Lower leg skin (tissue), 4 donors: ENCODE data around the gene AGPS. TPM values are rescaled to one million over a fixed set of nuclear protein-coding genes. Genes with fewer than 3 reads are reported as not detected.

Experiments
- DNase-seq, 2 donors: peaks; one replicate each; pipeline ENCODE4 v3.0.0-alpha.2; 2019; ENCODE audit warnings: low spot score in 2 of 2
- H3K4me3 ChIP-seq: fragments of 200-600 bp; sonication (generic); 2 replicates; pipeline ENCODE4 v1.5.1; 2017; ENCODE audit warnings: mild to moderate bottlenecking, low read depth; ENCODE audit not compliant: poor library complexity, severe bottlenecking
- CTCF ChIP-seq, 3 donors: fragments of 450-650 bp; IDR thresholded peaks; one replicate each; pipeline ENCODE4 v1.5.1; 2016; ENCODE audit warnings: antibody characterized with exemption in 3 of 3, mild to moderate bottlenecking in 3 of 3, moderate library complexity in 2 of 3
- POLR2A ChIP-seq, 2 donors: fragments of 450-650 bp; IDR thresholded peaks; one replicate each; pipeline ENCODE4 v1.6.1; 2016 to 2017; ENCODE audit warnings: antibody characterized with exemption in 2 of 2, mild to moderate bottlenecking in 1 of 2, moderate library complexity in 1 of 2
- WGBS, 2 donors: methylation state at CpG; one replicate each; pipeline ENCODE4 v1.1.5; 2018; 5-methylcytosine and 5-hydroxymethylcytosine counted together
- intact Hi-C: fragments of 100-400 bp; cut with DNase I; formaldehyde crosslinking; loops from one replicate; pipeline ENCODE4 v1.15.0; 2023; ENCODE audit warnings: low total_unique reads
- total RNA-seq, 4 donors: library from RNA; depleted of rRNA; stranded (reverse); fragments of >200 nt; gene quantifications; one replicate each; pipeline ENCODE4 v1.1.0, GENCODE V29; 2016

The AGPS gene
- total RNA-seq, 4 donors from 2014 or later, result 14.1 to 29.8 (median 21.0) TPM

- DNase-seq, result no peak
- TF ChIP-seq POLR2A (IDR thresholded peaks at IDR 0.05) (no peak), CTCF (IDR thresholded peaks at IDR 0.05) (no peak)
- WGBS, 2 donors, result 71 to 76% methylated on average over 3 of the region's 3 CpGs
- intact Hi-C loops, result no loop called here
- H3K4me3 ChIP-seq, result no peak overlapping the region
Observed at GRCh38 chr2:177579486-177580036, 187.0 kb downstream of the AGPS start.

DNA sequence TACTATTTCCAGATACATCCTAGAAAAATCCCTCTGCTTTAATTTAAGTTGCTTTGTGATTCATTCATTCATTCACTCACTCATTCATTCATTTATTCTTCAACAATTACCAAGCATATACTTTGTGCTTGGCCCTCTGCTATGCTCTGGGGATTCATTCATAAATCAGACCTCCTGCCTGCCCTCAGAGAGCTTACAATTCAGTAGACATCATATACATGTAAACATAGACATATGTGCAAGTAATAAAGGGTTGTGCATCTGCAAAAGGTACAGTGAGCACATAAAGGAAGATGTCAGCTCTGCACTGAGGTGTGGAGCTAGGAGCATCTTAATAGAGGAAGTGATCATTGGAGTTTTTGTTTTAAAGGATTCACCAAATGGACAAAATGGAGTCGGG is 189.4 kb downstream of the AGPS start:
- 86 to 100% methylated on average over 1 of the region's 1 CpG for WGBS, 2 donors
- no peak overlapping the region for H3K4me3 ChIP-seq
- intact Hi-C loops, result no loop called here
- no peak for DNase-seq
- TF ChIP-seq POLR2A (IDR thresholded peaks at IDR 0.05) (no peak), CTCF (IDR thresholded peaks at IDR 0.05) (no peak)

GRCh38 chr2:177584030-177584692 is 191.6 kb downstream of the AGPS start:
- no peak overlapping the region for H3K4me3 ChIP-seq
- DNase-seq, result no peak
- WGBS, 2 donors, result 91 to 98% methylated on average over 5 to 6 of the region's 6 CpGs
- TF ChIP-seq POLR2A (IDR thresholded peaks at IDR 0.05) (no peak), CTCF (IDR thresholded peaks at IDR 0.05) (no peak)
- intact Hi-C loops, result no loop called here

GRCh38 chr2:177585234-177585863 is 192.8 kb downstream of the AGPS start:
- WGBS, 2 donors, result 60 to 62% methylated on average over 5 of the region's 5 CpGs
- peak in 1 of 2 donors; percentile 20 for DNase-seq
- intact Hi-C loops, result no loop called here
- no peak overlapping the region for H3K4me3 ChIP-seq
- TF ChIP-seq CTCF (IDR thresholded peaks at IDR 0.05), result no peak
- no peak for TF ChIP-seq POLR2A (IDR thresholded peaks at IDR 0.05)

DNA sequence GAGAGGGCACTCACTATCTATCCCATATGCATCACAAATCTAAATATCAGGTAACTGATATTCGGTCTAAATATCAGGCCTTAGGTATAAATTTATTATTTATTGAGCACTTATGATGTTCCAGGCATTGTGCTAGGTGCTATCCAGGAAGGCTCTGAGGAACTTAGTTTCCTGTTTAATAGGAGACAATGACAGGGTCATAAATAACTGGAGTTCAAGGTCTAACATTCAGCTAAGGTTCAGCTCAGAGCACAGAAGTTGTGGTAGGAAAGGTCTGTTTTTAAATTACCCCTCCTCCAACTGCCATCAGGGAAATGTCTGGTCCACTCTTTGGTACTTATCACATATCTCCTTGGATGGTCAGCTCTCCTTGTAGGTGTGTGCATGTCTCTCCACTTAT is 193.6 kb downstream of the AGPS start:
- no peak for TF ChIP-seq POLR2A (IDR thresholded peaks at IDR 0.05)
- TF ChIP-seq CTCF (IDR thresholded peaks at IDR 0.05), result no peak
- intact Hi-C loops, result no loop called here
- no peak for DNase-seq
- H3K4me3 ChIP-seq, result no peak overlapping the region
- 81 to 83% methylated on average over 1 of the region's 1 CpG for WGBS, 2 donors
